Left lobe of liver (tissue), 2 donors: ENCODE data around the gene TFAM. TPM values are rescaled to one million over a fixed set of nuclear protein-coding genes. Genes with fewer than 3 reads are reported as not detected.

Source experiments
- ATAC-seq: fragments of 200-7000 bp; cut with Tn5 transposase; one replicate; pipeline ENCODE4 v1.9.1; 2020; ENCODE audit warnings: mild to moderate bottlenecking, moderate library complexity
- DNase-seq: peaks from one replicate; pipeline ENCODE4 v3.0.0-alpha.2; 2020; ENCODE audit warnings: low spot score
- total RNA-seq: library from RNA; stranded (reverse); gene quantifications from one replicate; pipeline ENCODE4 v1.2.1, GENCODE V29; 2021
- donor health status: DM: no; HTN: no; CAD: no; lungs with moderate emphysema.
- donor health status: DM: no; HTN: yes; CAD: no.

Gene TFAM
- total RNA-seq, result 17.2 TPM

DNA sequence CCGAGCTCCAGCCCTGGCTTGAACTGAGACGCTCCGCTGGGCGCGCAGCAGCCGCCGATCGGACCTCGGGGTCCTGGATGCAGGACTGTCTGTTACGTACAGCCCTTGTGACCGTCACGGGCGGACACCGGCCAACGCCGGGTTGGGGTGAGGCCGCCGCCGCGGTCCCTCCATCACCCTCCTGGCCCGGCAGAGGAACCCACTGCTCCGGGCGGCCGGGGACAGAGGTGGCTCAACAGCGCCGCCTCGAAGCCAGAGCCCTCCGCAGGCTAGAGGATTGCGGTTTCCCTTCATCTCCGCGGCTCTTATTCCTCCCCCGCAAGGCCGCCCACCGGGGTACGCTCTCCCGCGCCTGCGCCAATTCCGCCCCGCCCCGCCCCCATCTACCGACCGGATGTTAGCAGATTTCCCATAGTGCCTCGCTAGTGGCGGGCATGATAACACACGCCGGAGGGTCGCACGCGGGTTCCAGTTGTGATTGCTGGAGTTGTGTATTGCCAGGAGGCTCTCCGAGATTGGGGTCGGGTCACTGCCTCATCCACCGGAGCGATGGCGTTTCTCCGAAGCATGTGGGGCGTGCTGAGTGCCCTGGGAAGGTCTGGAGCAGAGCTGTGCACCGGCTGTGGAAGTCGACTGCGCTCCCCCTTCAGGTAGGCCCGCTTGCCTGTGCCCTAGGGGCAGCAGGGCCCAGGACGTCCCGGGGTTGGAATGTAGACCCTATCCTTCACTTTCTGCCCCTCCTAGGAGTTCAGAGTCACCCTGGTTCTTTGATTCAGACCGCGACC lies at the start of gene TFAM:
TSS of gene TFAM (plus strand) at position 412 of the 785 bp plus-strand sequence. CDS start at position 550, 138 bp downstream.
- peak; percentile 97 for DNase-seq
- peak; percentile 96 for ATAC-seq

DNA sequence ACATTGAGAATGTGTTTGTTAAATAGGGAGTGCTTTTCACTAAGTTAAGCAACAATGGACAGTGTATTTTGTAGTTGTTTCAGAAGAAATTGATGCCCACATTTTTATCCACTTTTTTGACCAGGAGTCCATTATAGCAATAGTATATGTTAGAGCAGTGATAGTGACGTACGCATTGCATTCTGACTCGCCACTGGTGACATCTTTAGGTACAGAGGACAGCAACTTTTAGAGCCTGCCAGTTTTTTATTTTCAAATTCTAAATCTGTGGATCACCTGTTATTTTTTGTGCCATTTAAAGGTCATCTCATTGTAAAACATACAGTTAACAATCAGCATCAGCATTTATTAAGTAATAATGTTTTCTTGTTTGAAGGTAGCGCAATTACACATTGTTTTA lies 49.0 kb upstream of the TFAM start:
- ATAC-seq (no peak), DNase-seq (no peak)

DNA sequence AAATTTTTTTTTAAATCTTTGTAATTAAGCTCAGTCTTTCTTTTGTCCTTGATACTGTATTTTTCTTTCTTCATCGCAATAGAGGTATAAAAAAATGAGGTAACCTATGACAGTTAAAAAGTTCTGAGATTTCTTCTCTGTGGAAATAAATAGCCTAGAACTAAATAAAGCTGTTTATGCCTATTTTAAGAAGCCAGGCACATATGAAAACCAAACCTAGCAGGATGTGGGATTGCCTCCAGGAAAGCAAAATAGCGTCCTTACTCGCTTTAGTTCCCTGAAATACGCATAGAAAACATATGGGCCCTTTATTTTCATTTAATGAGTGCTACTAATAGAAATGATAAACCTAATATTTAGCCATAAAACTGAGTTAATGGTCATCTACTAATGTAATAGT lies 43.8 kb upstream of the TFAM start:
- ATAC-seq (no peak), DNase-seq (no peak)

DNA sequence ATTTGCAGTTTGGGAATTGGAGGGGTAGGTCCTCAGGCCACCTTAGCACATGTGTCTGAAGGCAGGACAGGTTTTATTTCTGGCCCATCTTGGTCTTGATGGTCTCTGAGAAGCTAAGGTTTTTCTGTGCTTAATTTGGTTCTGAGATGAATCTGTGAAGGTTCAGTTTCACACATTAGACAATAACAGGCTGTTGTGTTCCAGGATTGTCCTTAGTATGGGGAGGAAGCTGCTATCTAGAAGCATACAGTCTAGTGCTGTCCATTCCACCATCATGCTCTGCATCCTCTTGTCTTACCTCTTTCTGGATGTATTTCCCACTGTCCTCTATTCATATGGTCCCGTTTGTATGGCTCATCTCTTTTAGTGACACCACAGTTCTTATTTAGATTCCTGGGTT lies 43.3 kb upstream of the TFAM start:
- DNase-seq (no peak), ATAC-seq (no peak)

DNA sequence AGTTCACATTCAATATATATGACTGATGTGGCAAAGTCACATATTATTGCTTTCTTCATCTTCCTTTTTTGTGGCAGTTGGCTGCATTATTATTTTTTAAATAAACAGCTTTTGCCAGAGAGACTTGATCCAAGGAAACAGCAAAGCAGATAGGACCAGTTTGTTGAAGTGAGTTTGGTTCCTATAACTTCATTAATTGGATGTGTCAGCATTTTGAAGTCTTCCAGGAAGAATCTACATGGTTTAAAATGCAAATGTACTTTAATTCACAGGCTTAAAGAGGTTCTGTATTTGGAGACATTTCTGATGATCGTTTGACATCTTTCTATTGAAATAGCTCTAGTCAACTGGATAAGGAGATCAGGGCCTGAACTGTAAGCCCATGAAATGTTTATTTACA lies 37.2 kb upstream of the TFAM start:
- no peak for ATAC-seq

DNA sequence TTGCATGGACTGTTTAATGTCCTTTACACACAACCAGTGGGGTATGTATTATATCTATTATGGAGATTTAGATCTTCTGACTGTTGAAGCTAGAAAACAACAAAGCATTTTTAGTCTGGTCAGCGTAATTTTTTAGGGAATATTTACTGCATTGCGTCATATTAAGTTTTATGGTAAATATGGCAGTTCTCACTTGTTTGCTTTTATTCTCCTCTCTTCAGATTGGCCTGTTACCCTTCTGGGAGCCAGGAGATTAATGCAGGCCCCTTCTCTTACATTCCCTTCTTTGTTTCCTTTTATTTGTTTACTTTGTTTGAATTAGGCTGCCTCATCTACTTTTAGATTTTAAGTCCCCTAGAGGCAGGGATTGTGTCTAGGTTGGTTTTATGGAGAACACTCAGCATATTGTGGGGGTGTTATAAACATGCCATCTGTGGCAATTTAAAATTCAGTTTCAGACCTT lies 36.6 kb upstream of the TFAM start:
- DNase-seq, result no peak

More for the DNA sequence above, 37.2 kb upstream of the TFAM start:
- DNase-seq, result no peak

DNA sequence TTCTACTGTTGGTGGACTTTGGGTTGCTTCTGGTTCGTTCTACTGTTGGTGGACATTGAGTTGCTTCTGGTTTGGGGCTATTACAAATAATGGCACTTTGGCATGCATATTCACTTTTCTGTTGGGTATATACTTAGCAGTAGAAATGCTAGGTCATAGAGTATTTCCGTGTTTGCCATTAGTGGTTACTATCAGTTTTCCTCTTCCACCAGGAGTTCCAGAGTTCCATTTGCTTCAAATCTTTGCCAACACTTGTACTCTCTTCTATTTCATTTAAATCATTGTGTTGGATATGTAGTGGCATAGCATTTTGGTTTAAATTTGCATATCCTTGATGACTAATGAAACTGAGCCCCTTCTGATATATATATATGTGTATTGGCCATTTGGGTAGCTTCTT lies 35.2 kb upstream of the TFAM start:
- peak; percentile 12 for ATAC-seq
- no peak for DNase-seq

More for the DNA sequence above, 36.6 kb upstream of the TFAM start:
- ATAC-seq, result no peak

DNA sequence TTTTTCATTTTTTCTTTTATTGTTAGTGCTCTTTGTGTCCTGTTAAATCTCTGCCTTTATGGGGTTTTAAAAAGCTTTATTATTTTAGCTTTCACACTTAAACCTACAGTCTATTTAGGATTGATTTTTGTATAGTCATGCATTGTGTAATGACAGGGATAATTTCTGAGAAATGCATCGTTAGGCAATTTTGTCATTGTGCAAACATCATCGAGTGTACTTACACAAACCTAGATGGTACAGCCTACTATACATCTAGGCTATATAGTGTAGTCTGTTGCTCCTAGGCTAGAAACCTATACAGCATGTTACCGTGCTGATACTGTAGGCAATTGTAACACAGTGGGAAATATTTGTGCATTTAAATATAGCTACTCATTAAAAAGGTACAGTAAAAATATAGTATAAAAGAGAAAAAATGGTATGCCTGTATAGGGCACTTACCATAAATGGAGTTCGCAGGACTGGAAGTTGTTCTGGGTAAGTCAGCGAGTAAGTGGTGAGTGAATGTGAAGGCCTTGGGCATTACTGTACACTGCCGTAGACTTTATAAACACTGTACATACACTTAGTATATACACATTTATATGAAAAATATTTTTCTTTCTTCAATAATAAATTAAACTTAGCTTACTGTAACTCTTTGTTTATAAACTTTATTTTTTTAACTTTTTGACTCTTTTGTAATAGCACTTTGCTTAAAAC lies 34.4 kb upstream of the TFAM start:
- no peak for ATAC-seq
- DNase-seq, result no peak

DNA sequence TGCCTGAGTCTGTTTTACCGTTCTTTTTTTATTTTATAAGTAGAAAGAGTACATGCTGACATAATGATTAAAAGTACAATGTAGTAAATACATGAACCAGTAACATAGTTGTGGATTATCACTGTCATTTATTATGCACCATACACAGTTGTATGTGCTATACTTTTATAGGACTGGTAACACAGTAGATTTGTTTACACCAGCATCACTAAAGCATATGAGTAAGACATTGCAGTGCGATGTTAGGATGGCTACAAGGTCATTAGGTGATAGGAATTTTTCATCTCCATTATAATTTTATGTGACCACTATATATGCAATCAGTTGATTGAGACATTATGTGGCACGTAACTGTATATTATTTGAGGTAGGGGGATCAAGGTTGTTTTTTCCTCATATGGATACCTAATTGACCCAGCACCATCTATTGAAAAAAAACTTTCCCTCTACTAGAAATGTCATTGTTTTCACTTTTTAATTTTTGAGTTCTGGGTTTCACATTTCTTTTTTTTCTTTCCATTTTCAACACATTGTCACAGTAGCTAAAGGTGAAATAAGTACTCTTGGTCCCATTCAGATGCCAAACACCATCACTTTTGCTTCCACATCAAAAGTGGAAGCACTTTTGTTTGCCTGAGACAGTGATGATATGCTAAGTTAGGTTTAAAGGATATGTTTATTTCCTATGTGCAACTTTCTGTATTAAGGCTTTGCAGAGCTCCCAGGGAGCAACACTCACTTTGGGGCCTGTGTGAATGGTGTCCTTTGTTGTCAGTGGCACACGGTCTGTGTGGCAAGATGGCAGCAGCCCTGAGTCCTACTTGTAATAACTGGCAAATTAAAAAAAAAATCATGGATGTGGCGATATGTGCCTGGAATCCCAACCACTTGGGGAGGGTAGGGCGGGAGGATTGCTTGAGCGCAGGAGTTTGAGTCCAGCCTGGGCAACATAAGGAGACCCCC lies 33.3 kb upstream of the TFAM start:
- DNase-seq, result no peak
- ATAC-seq, result no peak

DNA sequence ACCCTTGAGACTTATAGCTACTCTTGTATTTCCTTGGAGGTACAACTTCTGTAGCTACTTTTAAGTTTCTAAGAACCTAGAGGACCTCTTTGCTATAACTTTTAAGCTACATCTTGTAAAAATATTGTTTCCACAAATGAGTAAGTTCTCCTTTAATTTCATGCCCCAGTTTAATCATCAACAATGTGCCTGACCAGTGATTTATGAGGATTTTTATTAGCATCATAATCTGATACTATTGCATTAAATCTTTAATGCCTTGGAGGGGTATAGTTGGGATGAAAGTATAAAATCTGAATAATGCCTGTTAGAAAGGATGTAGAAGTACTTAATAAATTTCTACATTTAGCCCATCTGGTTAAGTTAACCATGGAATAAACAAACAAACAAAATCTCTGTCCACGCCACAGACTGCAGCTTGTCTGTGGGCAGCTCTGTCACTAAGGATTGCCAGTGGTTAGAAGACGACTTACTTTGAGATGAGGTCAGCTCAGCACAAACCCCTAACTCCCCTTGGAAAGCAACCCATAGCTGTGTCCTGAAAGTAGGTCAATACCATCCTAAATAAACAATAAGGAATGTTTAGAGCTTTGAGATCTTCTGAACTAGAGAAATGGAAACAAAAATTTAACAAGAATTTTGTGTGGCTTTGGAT lies 32.1 kb upstream of the TFAM start:
- no peak for ATAC-seq
- DNase-seq, result no peak

DNA sequence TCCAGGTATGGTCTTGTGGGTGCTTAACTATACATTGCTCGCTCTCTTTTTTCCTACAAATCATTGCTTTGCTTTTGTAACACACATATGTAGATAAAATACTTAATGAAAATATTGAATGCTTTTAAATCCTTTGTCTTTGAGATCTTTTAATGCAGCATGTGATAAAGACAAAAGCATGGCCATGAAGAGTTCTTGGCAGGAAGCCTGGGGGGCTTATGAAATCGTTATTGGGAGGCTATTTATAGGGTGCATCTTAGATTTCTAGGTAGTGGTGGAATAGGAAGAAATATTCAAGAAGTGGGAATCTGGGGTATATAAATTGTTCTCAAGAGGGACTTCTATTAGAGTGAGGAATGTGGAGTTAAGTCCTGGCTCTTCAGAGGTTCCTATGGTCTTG lies 28.5 kb upstream of the TFAM start:
- ATAC-seq, result no peak
- no peak for DNase-seq

DNA sequence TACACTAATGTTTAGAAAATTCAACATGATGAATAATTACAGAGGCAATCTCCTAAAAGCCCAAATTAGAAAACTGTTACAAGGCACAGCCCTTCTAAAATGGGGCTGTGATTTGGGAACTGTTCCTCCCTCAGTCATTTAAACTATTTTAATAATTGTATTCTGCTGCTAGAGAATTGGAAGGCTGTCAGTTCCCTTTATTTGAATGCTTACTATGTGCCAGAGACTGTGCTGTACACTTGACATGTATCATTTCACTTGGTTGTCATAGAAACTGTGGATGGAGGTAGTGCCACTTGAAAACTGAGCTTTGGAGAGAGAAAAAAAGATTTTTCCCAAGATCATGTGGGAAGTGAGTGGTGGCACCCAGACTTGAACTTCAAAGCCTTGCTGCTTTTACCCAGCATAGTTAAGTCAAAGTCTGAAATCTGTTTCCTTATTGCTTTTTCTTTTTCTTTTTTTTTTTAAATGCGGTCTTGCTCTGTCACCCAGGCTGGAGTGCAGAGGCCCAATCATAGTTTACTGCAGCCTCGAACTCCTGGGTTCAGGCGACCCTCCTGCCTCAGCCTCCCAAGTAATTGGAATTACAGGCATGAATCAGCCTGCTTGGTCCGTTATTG lies 26.8 kb upstream of the TFAM start:
- ATAC-seq, result no peak
- no peak for DNase-seq

DNA sequence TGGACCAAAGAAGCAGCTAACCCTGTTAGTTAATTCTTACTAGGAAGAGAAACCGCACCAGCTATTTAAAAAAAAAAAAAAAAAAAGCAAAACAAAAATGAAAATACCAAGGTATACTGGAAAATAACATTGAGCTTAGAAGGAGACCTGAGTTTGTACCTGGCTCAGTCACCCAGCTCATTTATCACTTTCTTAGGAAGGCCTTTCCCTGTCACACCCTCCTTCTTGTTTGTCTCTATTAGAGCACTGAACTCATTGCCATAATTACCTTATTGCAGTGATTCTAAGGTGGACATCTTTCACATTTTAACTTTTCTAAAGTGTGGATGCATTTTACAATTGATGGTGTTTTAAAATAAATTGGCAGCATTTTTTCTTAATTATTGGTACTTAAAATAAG lies 26.3 kb upstream of the TFAM start:
- no peak for ATAC-seq
- no peak for DNase-seq

DNA sequence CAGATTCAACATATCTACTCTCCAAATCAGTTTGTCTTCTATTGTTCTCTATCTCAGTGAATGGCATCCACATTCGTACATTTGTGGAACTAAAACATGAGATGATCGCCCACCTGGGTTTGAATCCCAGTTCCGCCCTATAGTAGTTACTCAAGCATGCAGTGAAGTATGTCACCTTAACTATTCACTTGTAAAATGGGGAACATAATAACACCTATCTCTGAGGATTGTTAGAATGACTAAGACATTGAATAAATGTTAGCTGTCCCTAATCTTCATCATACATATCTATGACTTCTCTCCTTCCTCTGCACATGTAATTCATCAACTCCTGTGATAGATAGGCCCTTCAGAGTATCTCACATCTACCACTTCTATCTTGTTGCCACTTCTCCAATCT lies 25.7 kb upstream of the TFAM start:
- no peak for ATAC-seq
- no peak for DNase-seq

DNA sequence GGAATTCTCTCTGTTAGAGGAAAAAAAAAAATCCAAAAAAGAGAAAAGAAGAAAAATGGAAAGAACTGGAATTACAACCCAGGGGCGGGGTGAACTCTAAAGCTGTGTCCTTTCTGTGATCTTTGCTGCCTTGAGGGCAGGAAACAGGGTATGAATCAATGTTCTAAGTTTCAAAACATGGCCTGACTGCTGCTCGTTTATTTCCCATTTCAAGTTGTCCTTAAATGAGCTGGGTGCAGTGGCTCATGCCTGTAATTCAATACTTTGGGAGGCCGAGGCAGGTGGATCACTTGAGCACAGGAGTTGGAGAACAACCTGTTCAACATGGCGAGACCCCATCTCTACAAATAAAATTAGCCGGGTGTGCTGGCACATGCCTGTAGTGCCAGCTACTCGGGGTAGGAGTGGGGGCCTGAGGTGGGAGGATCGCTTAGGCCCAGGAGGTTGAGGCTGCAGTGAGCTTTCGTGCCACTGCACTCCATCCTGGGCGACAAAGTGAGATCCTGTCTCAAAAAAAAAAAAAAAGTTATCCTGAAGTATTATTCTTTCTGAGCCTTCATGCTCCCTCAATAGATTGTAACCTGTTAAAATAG lies 24.7 kb upstream of the TFAM start:
- DNase-seq (no peak), ATAC-seq (no peak)

DNA sequence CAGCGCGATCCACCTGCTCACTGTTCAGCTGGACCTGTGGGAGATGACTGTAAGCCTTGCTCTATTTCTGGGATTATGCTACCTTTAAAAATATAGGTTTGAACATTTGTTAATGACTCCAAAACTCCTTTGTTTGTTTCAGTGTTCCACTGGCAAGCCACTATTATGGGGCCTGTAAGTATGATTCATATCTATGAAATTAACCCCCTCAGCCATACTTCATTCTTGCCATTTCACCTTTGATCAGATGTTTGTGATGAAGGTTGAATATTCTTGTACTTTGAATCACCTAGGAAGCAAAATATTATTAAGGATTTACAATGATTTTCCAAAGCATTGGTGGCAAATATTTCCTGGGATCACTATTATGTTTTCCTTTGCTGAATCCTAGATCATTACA lies 23.9 kb upstream of the TFAM start:
- ATAC-seq (no peak), DNase-seq (no peak)

DNA sequence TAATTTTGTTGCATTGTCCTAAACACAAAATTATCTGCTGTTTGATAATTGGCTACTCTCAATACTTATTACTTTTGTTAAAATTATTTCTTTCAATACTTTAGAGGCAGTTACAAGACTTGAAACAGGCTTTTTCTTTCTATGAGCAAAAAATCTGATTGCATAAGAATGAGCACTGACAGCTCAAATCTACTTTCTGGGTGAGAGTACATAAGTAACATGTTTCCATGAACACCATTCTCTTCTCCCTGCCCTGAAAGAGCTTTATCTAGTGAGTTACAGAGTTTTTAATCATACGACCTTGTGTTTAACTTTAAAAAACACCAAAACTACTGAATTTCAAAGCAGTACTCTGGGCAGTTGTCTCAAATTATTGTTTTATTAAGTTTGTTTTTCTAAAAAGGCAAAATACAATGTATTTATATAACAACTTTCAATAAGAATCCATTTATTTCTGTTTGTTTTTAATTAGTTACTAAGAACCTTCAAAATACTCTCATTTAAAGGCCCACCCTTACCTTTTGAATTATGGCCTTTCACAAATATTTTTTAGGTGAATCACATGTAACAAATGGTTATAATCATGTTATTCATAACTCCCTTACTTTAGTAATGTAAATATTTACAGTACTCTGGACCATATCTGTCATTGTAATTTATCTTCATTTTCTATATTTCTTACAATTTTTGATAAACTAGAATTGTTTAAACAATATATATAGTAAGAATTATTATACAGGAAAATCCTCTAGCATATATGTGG lies 23.0 kb upstream of the TFAM start:
- DNase-seq, result no peak
- no peak for ATAC-seq

DNA sequence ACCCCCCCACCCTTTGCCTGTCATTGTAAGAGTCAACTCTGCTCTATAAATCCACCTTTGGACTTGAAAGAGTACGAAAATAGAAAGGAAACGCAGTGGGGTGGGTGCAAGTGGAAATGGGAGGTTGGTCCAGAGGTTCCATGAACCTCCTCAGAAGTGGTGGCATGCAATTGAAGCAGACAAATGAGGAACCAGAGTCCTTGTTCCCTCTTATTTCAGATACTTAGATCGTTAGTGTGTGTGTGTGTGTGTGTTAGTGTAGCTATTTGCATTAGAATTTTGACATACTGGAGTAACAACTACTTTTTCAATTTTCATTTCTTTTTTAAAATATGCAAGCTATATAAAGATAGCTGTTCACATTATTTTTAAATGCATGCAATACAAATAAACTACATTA lies 18.1 kb upstream of the TFAM start:
- no peak for ATAC-seq
- DNase-seq, result no peak

DNA sequence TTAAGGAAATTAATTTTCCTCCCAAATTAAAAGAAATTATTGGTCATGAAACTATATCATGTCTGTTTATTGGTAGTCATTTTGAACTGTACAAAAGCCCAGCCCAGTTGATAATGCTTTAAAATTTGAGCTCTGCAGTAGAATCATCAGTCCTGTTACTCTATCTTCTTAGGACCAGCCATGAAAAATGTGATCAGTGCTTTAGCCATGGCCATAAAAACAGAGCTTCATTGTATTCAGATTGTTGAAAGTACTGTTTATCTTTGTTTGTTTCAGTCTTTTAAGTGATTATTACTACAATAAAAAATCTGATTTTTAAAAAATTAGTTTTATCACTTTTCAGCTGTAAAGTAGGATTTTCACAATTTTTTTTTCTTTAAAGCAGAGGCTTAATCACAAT lies 13.7 kb upstream of the TFAM start:
- no peak for ATAC-seq

More for the DNA sequence above, 13.7 kb upstream of the TFAM start:
- DNase-seq, result no peak
